GM10248 (cell line): ENCODE data around the gene MRPL12.
A peak's percentile ranks its signal among the peaks of the same experiment; 100 is the strongest.

Experiments used
- CTCF ChIA-PET: fragments of 300-600 bp; sonication (Branson Sonifier 250); formaldehyde crosslinking; extraction: SDS; loops from one replicate; lab custom pipeline; 2021; ENCODE audit warnings: antibody characterized with exemption; lab: Yijun Ruan, JAX
- POLR2A ChIA-PET: fragments of 350-650 bp; sonication (Branson Sonifier 250); formaldehyde crosslinking; extraction: SDS; loops from one replicate; lab custom pipeline; 2020; ENCODE audit warnings: antibody characterized with exemption; lab: Yijun Ruan, JAX
- DNase-seq: peaks from one replicate; pipeline ENCODE4 v3.0.0; 2012; ENCODE audit errors: extremely low spot score
- CTCF ChIP-seq: IDR thresholded peaks from 2 replicates; pipeline ENCODE4 v1.5.1; 2012; ENCODE audit warnings: mild to moderate bottlenecking, low read depth; ENCODE audit errors: extremely low read depth, missing control alignments, control extremely low read depth

MRPL12 gene

GRCh38 chr17:81723651-81724209 lies 20.6 kb downstream of the MRPL12 start:
- no peak for TF ChIP-seq CTCF
- CTCF ChIA-PET: no interaction called here
- POLR2A ChIA-PET: no interaction called here

GRCh38 chr17:81725439-81725838 lies 22.3 kb downstream of the MRPL12 start:
- ChIA-PET POLR2A (interaction anchor here (1.0 kb wide), 1 partner anchor 13 kb away, joined by 4 read pairs; no protein-coding TSS in a partner anchor), CTCF (interaction anchor here (1.2 to 1.4 kb wide), 3 partner anchors 9 to 234 kb away, joined by 3 to 4 read pairs (median 3); no protein-coding TSS in a partner anchor)
- no peak for TF ChIP-seq CTCF
- DNase-seq: no peak

More at GRCh38 chr17:81723651-81724209, 20.6 kb downstream of the MRPL12 start:
- DNase-seq: no peak

GRCh38 chr17:81726004-81726403 lies 22.8 kb downstream of the MRPL12 start:
- no peak for TF ChIP-seq CTCF
- ChIA-PET POLR2A (no interaction called here), CTCF (interaction anchor here (1.2 kb wide), 1 partner anchor 233 kb away, joined by 3 read pairs; no protein-coding TSS in a partner anchor)

GRCh38 chr17:81727324-81728031 lies 24.3 kb downstream of the MRPL12 start:
- CTCF ChIA-PET: no interaction called here

More at GRCh38 chr17:81726004-81726403, 22.8 kb downstream of the MRPL12 start:
- DNase-seq: no peak

GRCh38 chr17:81733507-81734404 lies 30.6 kb downstream of the MRPL12 start:
- POLR2A ChIA-PET: no interaction called here
- peak; percentile 96 for TF ChIP-seq CTCF
- CTCF ChIA-PET: interaction anchor here (0.7 to 3.6 kb wide), 9 partner anchors 9 to 121 kb away, joined by 3 to 16 read pairs (median 3); no protein-coding TSS in a partner anchor
- DNase-seq: peak; percentile 93

More at GRCh38 chr17:81727324-81728031, 24.3 kb downstream of the MRPL12 start:
- no peak for DNase-seq
- POLR2A ChIA-PET: no interaction called here
- TF ChIP-seq CTCF: no peak
